H9 (cell line): ENCODE measurements around the gene CAT. TPM values are rescaled to one million over a fixed set of nuclear protein-coding genes. Genes with fewer than 3 reads are reported as not detected.

ENCODE experiments used
- DNase-seq: peaks from one replicate; pipeline ENCODE4 v3.0.0-alpha.2; 2017
- H2AFZ ChIP-seq: one replicate; pipeline ENCODE4 v1.6.1; 2013; ENCODE audit warnings: mild to moderate bottlenecking, low read length, control low read depth, moderate library complexity
- H2AK5ac ChIP-seq: 2 replicates; pipeline ENCODE4 v1.6.1; 2013; ENCODE audit warnings: low read length, control low read depth, mixed read lengths; ENCODE audit not compliant: insufficient read length
- H2BK120ac ChIP-seq: one replicate; pipeline ENCODE4 v1.6.1; 2013; ENCODE audit warnings: low read depth, mild to moderate bottlenecking, low read length, control low read depth, inconsistent platforms; ENCODE audit not compliant: poor library complexity, severe bottlenecking
- H2BK12ac ChIP-seq: 2 replicates; pipeline ENCODE4 v1.6.1; 2013; ENCODE audit warnings: low read length, control low read depth, mixed read lengths, low read depth; ENCODE audit not compliant: insufficient read length
- H2BK15ac ChIP-seq: 2 replicates; pipeline ENCODE4 v1.6.1; 2013; ENCODE audit warnings: low read depth, low read length, control low read depth
- H2BK20ac ChIP-seq: one replicate; pipeline ENCODE4 v1.6.1; 2013; ENCODE audit warnings: low read depth, mild to moderate bottlenecking, low read length, control low read depth, inconsistent platforms; ENCODE audit not compliant: poor library complexity, severe bottlenecking
- H2BK5ac ChIP-seq: 2 replicates; pipeline ENCODE4 v1.6.1; 2013; ENCODE audit warnings: low read length, control low read depth, mixed read lengths; ENCODE audit not compliant: insufficient read length
- H3K14ac ChIP-seq: 2 replicates; pipeline ENCODE4 v1.6.1; 2013; ENCODE audit warnings: low read length, control low read depth; ENCODE audit not compliant: insufficient read depth
- H3K18ac ChIP-seq: 2 replicates; pipeline ENCODE4 v1.6.1; 2013; ENCODE audit warnings: low read depth, mild to moderate bottlenecking, mixed read lengths, low read length, control low read depth; ENCODE audit not compliant: insufficient read length
- H3K23ac ChIP-seq: 2 replicates; pipeline ENCODE4 v1.6.1; 2013; ENCODE audit warnings: low read length, control low read depth, mixed read lengths, low read depth; ENCODE audit not compliant: insufficient read length
- H3K23me2 ChIP-seq: 2 replicates; pipeline ENCODE4 v1.6.1; 2013; ENCODE audit warnings: low read depth, mild to moderate bottlenecking, mixed read lengths, low read length, control low read depth; ENCODE audit not compliant: insufficient read length, poor library complexity, severe bottlenecking
- H3K27ac ChIP-seq: 2 replicates; pipeline ENCODE4 v1.5.1; 2013; ENCODE audit warnings: low read length, control low read depth, mixed read lengths, low read depth; ENCODE audit not compliant: insufficient read length
- H3K27me3 ChIP-seq: 2 replicates; pipeline ENCODE4 v1.6.1; 2013; ENCODE audit warnings: low read length, control low read depth, inconsistent platforms; ENCODE audit not compliant: insufficient read depth
- H3K4ac ChIP-seq: 2 replicates; pipeline ENCODE4 v1.6.1; 2013; ENCODE audit warnings: low read depth, mild to moderate bottlenecking, control low read depth, inconsistent platforms, low read length, moderate library complexity
- H3K4me1 ChIP-seq: 2 replicates; pipeline ENCODE4 v1.6.1; 2013; ENCODE audit warnings: low read length, control low read depth, inconsistent platforms; ENCODE audit not compliant: insufficient read depth
- H3K4me2 ChIP-seq: 2 replicates; pipeline ENCODE4 v1.6.1; 2013; ENCODE audit warnings: low read length, control low read depth, mixed read lengths; ENCODE audit not compliant: insufficient read length, insufficient read depth
- H3K56ac ChIP-seq: 2 replicates; pipeline ENCODE4 v1.6.1; 2013; ENCODE audit warnings: low read depth, mild to moderate bottlenecking, mixed read lengths, low read length, control low read depth; ENCODE audit not compliant: insufficient read length
- H3K79me1 ChIP-seq: 2 replicates; pipeline ENCODE4 v1.6.1; 2013; ENCODE audit warnings: low read depth, mild to moderate bottlenecking, moderate library complexity, low read length, control low read depth, inconsistent platforms; ENCODE audit not compliant: insufficient read depth, poor library complexity, severe bottlenecking
- H3K79me2 ChIP-seq: 2 replicates; pipeline ENCODE4 v1.6.1; 2013; ENCODE audit warnings: low read length, control low read depth, inconsistent platforms; ENCODE audit not compliant: insufficient read depth
- H3K9ac ChIP-seq: 2 replicates; pipeline ENCODE4 v1.6.1; 2013; ENCODE audit warnings: low read length, control low read depth, mixed read lengths; ENCODE audit not compliant: insufficient read length; ENCODE audit errors: extremely low read depth
- H3K9me3 ChIP-seq: one replicate; pipeline ENCODE4 v1.6.1; 2013; ENCODE audit warnings: low read depth, low read length, inconsistent platforms; ENCODE audit not compliant: control insufficient read depth
- H3T11ph ChIP-seq: one replicate; pipeline ENCODE4 v1.6.1; 2013; ENCODE audit warnings: mild to moderate bottlenecking, low read length, control low read depth, inconsistent platforms
- H4K20me1 ChIP-seq: one replicate; pipeline ENCODE4 v1.6.1; 2013; ENCODE audit not compliant: control insufficient read depth, insufficient read length, insufficient read depth
- H4K5ac ChIP-seq: 2 replicates; pipeline ENCODE4 v1.6.1; 2013; ENCODE audit warnings: low read depth, mild to moderate bottlenecking, mixed read lengths, low read length, control low read depth; ENCODE audit not compliant: insufficient read length
- H4K8ac ChIP-seq: replicated peaks from 2 replicates; pipeline ENCODE4 v1.6.1; 2013; ENCODE audit warnings: low read length, control low read depth, mixed read lengths, low read depth; ENCODE audit not compliant: insufficient read length
- H4K91ac ChIP-seq: 2 replicates; pipeline ENCODE4 v1.6.1; 2013; ENCODE audit warnings: low read depth, mild to moderate bottlenecking, moderate library complexity, mixed read lengths, low read length, control low read depth; ENCODE audit not compliant: insufficient read length
- H3K27ac Mint-ChIP-seq, 3 experiments: 2 replicates in 2 of 3; 3 replicates in 1 of 3; pipeline ENCODE4 v1.8.0; 2020 to 2021; ENCODE audit warnings: mixed read lengths in 3 of 3, mild to moderate bottlenecking in 1 of 3, moderate library complexity in 1 of 3
- H3K27me3 Mint-ChIP-seq: 2 replicates; pipeline ENCODE4 v1.8.0; 2021; ENCODE audit warnings: low read depth, mild to moderate bottlenecking, moderate library complexity, mixed read lengths
- H3K36me3 Mint-ChIP-seq, 3 experiments: 2 replicates in 2 of 3; 3 replicates in 1 of 3; pipeline ENCODE4 v1.8.0; 2020 to 2021; ENCODE audit warnings: low read depth in 3 of 3, mixed read lengths in 3 of 3; ENCODE audit not compliant: insufficient read depth in 1 of 3
- H3K4me1 Mint-ChIP-seq, 2 experiments: 2 replicates each; pipeline ENCODE4 v1.8.0; 2020; ENCODE audit warnings: mixed read lengths in 2 of 2
- H3K4me3 Mint-ChIP-seq, 2 experiments: 2 replicates in 1 of 2; 3 replicates in 1 of 2; pipeline ENCODE4 v1.8.0; 2020 to 2021; ENCODE audit warnings: mild to moderate bottlenecking in 2 of 2, mixed read lengths in 2 of 2, moderate library complexity in 1 of 2
- H3K9me3 Mint-ChIP-seq, 2 experiments: 2 replicates in 1 of 2; 3 replicates in 1 of 2; pipeline ENCODE4 v1.8.0; 2020; ENCODE audit warnings: mild to moderate bottlenecking in 2 of 2, mixed read lengths in 2 of 2, moderate library complexity in 1 of 2
- WGBS: extraction: QIAGEN DNeasy Blood & Tissue Kit; methylation state at CpG from one replicate; pipeline ENCODE4 v1.1.7; 2013; ENCODE audit warnings: missing lambda C conversion rate, low lambda C conversion rate, mixed read lengths; ENCODE audit not compliant: insufficient read length; ENCODE audit errors: extremely low coverage; 5-methylcytosine and 5-hydroxymethylcytosine counted together
- long read RNA-seq: library from polyadenylated mRNA; unstranded; transcript quantifications from one replicate; pipeline ENCODE4 v2.0.0, GENCODE V29; 2020
- total RNA-seq: library from RNA; stranded (reverse); gene quantifications from 2 replicates; pipeline ENCODE4 v1.2.1, GENCODE V29; 2021
- TF ChIP-seq, protein P1 (sequence below): fragments of 200-600 bp; sonication (generic); conservative IDR thresholded peaks from 3 replicates; pipeline ENCODE4 v1.8.0; 2021; ENCODE audit warnings: antibody characterized with exemption, mild to moderate bottlenecking

The CAT gene
- 9.9 and 10.4 TPM in 2 replicates for total RNA-seq
- long read RNA-seq, transcript CAT-201 (13 exons, 2,302 nt), result major isoform, 87 of 96 reads
- long read RNA-seq, partial matches to known transcripts, result 2 of 96 reads
- long read RNA-seq, other reads (novel, unspliced or antisense), result 7 of 96 reads

DNA sequence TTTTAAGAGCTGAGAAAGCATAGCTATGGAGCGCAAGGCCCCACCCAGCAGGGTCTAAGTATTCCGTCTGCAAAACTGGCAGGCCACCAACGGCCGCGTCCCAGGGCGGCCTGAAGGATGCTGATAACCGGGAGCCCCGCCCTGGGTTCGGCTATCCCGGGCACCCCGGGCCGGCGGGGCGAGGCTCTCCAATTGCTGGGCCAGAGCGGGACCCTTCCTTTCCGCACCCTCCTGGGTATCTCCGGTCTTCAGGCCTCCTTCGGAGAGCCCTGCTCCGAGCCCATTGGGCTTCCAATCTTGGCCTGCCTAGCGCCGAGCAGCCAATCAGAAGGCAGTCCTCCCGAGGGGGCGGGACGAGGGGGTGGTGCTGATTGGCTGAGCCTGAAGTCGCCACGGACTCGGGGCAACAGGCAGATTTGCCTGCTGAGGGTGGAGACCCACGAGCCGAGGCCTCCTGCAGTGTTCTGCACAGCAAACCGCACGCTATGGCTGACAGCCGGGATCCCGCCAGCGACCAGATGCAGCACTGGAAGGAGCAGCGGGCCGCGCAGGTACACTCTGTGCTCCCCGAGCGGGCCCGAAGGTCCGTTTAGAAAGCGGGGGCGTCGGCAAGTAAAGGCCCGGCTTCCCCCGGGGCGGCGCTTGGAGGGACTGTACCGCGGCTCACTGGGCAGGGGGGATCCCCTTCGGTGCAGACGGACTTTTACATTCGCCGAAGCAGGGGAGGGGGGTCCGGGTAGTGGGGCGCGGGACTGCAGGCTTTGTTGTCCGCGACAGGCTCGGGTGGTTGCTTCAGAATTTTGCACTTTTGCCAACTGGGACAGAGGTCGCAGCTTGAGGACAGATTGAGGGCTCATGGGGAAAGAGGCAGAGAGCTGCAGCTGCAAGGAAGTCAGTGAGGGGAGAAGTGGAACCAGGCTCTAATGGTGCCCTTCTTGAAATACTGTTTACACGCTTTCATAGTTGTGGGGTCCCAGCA, at the start of gene CAT:
Gene CAT, plus strand, starts transcription at position 406 of the 979 bp plus-strand sequence. Its CDS starts 80 bp downstream, at position 486.
- Histone ChIP-seq H3K4me1 (no peaks in the 10 kb centered on the region), H3K27me3 (no peaks in the 10 kb centered on the region), H2BK20ac (no peak within 1 kb of the TSS), H4K8ac (no peak within 1 kb of the TSS), H2BK5ac (no peak within 1 kb of the TSS), H3K4me2 (no peak within 1 kb of the TSS), H3K23ac (no peak within 1 kb of the TSS), H3K27ac (no peak within 1 kb of the TSS), H3K18ac (no peak within 1 kb of the TSS), H3K4ac (no peak within 1 kb of the TSS), H3K56ac (no peak within 1 kb of the TSS), H4K91ac (no peak within 1 kb of the TSS), H2BK120ac (no peak within 1 kb of the TSS), H3K23me2 (no peaks in the 10 kb centered on the region), H2AFZ (no peak within 1 kb of the TSS), H4K5ac (no peak within 1 kb of the TSS), H2AK5ac (no peak within 1 kb of the TSS), H3K9ac (no peak within 1 kb of the TSS), H4K20me1 (no peaks in the 10 kb centered on the region), H3K79me2 (no peaks in the 10 kb centered on the region), H2BK15ac (no peak within 1 kb of the TSS), H2BK12ac (no peak within 1 kb of the TSS), H3K14ac (no peak within 1 kb of the TSS), H3T11ph (no peak within 1 kb of the TSS), H3K79me1 (no peaks in the 10 kb centered on the region), H3K9me3 (no peaks in the 10 kb centered on the region)
- Mint-ChIP-seq H3K4me1 (peaks cover 4 to 10% of the 10 kb centered on the region in 2 experiments), H3K36me3 (peaks cover 2 to 20% (median 19%) of the 10 kb centered on the region in 3 experiments; a peak in 6 of 7 replicates), H3K27ac (peak within 1 kb of the TSS in 1 of 3 experiments; percentile 92; a peak in 3 of 7 replicates), H3K9me3 (peaks cover 12 to 18% of the 10 kb centered on the region in 2 experiments; a peak in 3 of 5 replicates), H3K4me3 (peak within 1 kb of the TSS in 1 of 2 experiments; percentile 91; a peak in 2 of 5 replicates), H3K27me3 (no peaks in the 10 kb centered on the region; the same call in none of the 2 replicates)
- no peak for DNase-seq
- no CpG with 5 or more reads among the region's 62 CpGs for WGBS
- TF ChIP-seq, protein P1, sequence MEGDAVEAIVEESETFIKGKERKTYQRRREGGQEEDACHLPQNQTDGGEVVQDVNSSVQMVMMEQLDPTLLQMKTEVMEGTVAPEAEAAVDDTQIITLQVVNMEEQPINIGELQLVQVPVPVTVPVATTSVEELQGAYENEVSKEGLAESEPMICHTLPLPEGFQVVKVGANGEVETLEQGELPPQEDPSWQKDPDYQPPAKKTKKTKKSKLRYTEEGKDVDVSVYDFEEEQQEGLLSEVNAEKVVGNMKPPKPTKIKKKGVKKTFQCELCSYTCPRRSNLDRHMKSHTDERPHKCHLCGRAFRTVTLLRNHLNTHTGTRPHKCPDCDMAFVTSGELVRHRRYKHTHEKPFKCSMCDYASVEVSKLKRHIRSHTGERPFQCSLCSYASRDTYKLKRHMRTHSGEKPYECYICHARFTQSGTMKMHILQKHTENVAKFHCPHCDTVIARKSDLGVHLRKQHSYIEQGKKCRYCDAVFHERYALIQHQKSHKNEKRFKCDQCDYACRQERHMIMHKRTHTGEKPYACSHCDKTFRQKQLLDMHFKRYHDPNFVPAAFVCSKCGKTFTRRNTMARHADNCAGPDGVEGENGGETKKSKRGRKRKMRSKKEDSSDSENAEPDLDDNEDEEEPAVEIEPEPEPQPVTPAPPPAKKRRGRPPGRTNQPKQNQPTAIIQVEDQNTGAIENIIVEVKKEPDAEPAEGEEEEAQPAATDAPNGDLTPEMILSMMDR, result no peak
